ENCODE data around the gene SART1.

GRCh38 chr11:65931773-65932557, 29.6 kb upstream of the SART1 start:
- TF ChIP-seq POLR2A (IDR thresholded peaks at IDR 0.05; ENCODE audit: low read length) (no peak), GATA1 (IDR thresholded peaks at IDR 0.05; ENCODE audit: low read depth, low read length) (no peak)
